GM23338 (cell line): ENCODE results near the gene BCKDHA. TPM values are rescaled to one million over a fixed set of nuclear protein-coding genes. Genes with fewer than 3 reads are reported as not detected.

Experiments used
- ATAC-seq: fragments of 200-7000 bp; cut with Tn5 transposase; 3 replicates; pipeline ENCODE4 v1.9.1; 2020
- DNase-seq: peaks from one replicate; pipeline ENCODE4 v3.0.0-alpha.2; 2015; ENCODE audit warnings: low spot score
- H2AFZ ChIP-seq: fragments of 200-600 bp; sonication (generic); 2 replicates; pipeline ENCODE4 v1.8.0; 2016; ENCODE audit warnings: antibody characterized with exemption, mild to moderate bottlenecking, moderate library complexity
- H3F3A ChIP-seq: fragments of 200-600 bp; sonication (generic); replicated peaks from 2 replicates; pipeline ENCODE4 v1.8.0; 2017; ENCODE audit warnings: antibody characterized with exemption, mixed run types, low read depth
- H3K27ac ChIP-seq: fragments of 200-600 bp; sonication (generic); 2 replicates; pipeline ENCODE4 v1.6.1; 2016; ENCODE audit warnings: low read depth
- H3K27me3 ChIP-seq: fragments of 200-600 bp; sonication (generic); 2 replicates; pipeline ENCODE4 v1.8.0; 2016; ENCODE audit warnings: mild to moderate bottlenecking, mixed run types, moderate library complexity; ENCODE audit not compliant: insufficient read depth
- H3K36me3 ChIP-seq: fragments of 200-600 bp; sonication (generic); 2 replicates; pipeline ENCODE4 v1.8.0; 2016; ENCODE audit warnings: mild to moderate bottlenecking; ENCODE audit not compliant: insufficient read depth
- H3K4me1 ChIP-seq: fragments of 200-600 bp; sonication (generic); 2 replicates; pipeline ENCODE4 v1.8.0; 2016; ENCODE audit warnings: mild to moderate bottlenecking, moderate library complexity; ENCODE audit not compliant: insufficient read depth
- H3K4me2 ChIP-seq: fragments of 200-600 bp; sonication (generic); 2 replicates; pipeline ENCODE4 v1.7.1; 2017; ENCODE audit warnings: mixed run types
- H3K4me3 ChIP-seq: fragments of 200-600 bp; sonication (generic); 2 replicates; pipeline ENCODE4 v1.6.1; 2016; ENCODE audit warnings: mixed run types
- H3K79me2 ChIP-seq: fragments of 200-600 bp; sonication (generic); replicated peaks from 2 replicates; pipeline ENCODE4 v1.8.0; 2017; ENCODE audit warnings: mild to moderate bottlenecking; ENCODE audit not compliant: insufficient read depth
- H3K9me2 ChIP-seq: fragments of 200-600 bp; sonication (generic); 2 replicates; pipeline ENCODE4 v1.8.0; 2017; ENCODE audit not compliant: insufficient read depth
- H4K20me1 ChIP-seq: fragments of 200-600 bp; sonication (generic); replicated peaks from 2 replicates; pipeline ENCODE4 v1.8.0; 2017; ENCODE audit warnings: mild to moderate bottlenecking; ENCODE audit not compliant: insufficient read depth
- H3K27ac Mint-ChIP-seq: 2 replicates; pipeline ENCODE4 v1.8.0; 2020; ENCODE audit warnings: inconsistent platforms, mild to moderate bottlenecking, moderate library complexity, mixed read lengths
- H3K27me3 Mint-ChIP-seq: 3 replicates; pipeline ENCODE4 v1.8.0; 2022; ENCODE audit warnings: low read depth, mild to moderate bottlenecking, moderate library complexity, mixed read lengths, inconsistent platforms; ENCODE audit not compliant: insufficient read depth, poor library complexity
- H3K36me3 Mint-ChIP-seq: 3 replicates; pipeline ENCODE4 v1.8.0; 2021; ENCODE audit warnings: low read depth, mild to moderate bottlenecking, inconsistent platforms, moderate library complexity, mixed read lengths
- H3K4me1 Mint-ChIP-seq: 3 replicates; pipeline ENCODE4 v1.8.0; 2020; ENCODE audit warnings: mild to moderate bottlenecking, inconsistent platforms, mixed read lengths
- H3K4me3 Mint-ChIP-seq: 3 replicates; pipeline ENCODE4 v1.8.0; 2021; ENCODE audit warnings: moderate library complexity, mild to moderate bottlenecking, inconsistent platforms, mixed read lengths
- H3K9me3 Mint-ChIP-seq: 3 replicates; pipeline ENCODE4 v1.8.0; 2020; ENCODE audit warnings: moderate library complexity, mild to moderate bottlenecking, inconsistent platforms, mixed read lengths
- CREB1 ChIP-seq: fragments of 250-450 bp; sonication (Bioruptor Pico); IDR thresholded peaks from 2 replicates; pipeline ENCODE4 v1.5.0; 2020; ENCODE audit warnings: low read depth, mild to moderate bottlenecking, moderate library complexity
- EZH2 ChIP-seq: fragments of 200-600 bp; sonication (generic); IDR thresholded peaks from one replicate; pipeline ENCODE4 v1.8.0; 2017; ENCODE audit warnings: antibody characterized with exemption, mild to moderate bottlenecking, low read depth; ENCODE audit not compliant: unreplicated experiment
- EZH2phosphoT487 ChIP-seq: fragments of 200-600 bp; sonication (generic); IDR thresholded peaks from one replicate; pipeline ENCODE4 v1.8.1; 2018; ENCODE audit warnings: antibody characterized with exemption; ENCODE audit not compliant: unreplicated experiment
- JUNB ChIP-seq: IDR thresholded peaks from one replicate; pipeline ENCODE4 v1.6.1; 2016; ENCODE audit warnings: antibody characterized with exemption; ENCODE audit not compliant: unreplicated experiment
- NANOG ChIP-seq: IDR thresholded peaks from 2 replicates; pipeline ENCODE4 v1.6.1; 2016; ENCODE audit warnings: antibody characterized with exemption, borderline replicate concordance
- POLR2AphosphoS5 ChIP-seq: IDR thresholded peaks from 2 replicates; pipeline ENCODE4 v1.6.1; 2016; ENCODE audit warnings: antibody characterized with exemption, low read depth
- STAT1 ChIP-seq: IDR thresholded peaks from one replicate; pipeline ENCODE4 v1.6.1; 2016; ENCODE audit warnings: antibody characterized with exemption; ENCODE audit not compliant: unreplicated experiment
- ZNF114 ChIP-seq: fragments of 250-450 bp; sonication (Bioruptor Pico); IDR thresholded peaks from 2 replicates; pipeline ENCODE4 v1.5.0; 2020; ENCODE audit warnings: mild to moderate bottlenecking, moderate library complexity
- ZNF331 ChIP-seq: fragments of 250-450 bp; sonication (Bioruptor Pico); IDR thresholded peaks from 2 replicates; pipeline ENCODE4 v1.5.0; 2020; ENCODE audit warnings: low read depth, mild to moderate bottlenecking, moderate library complexity
- polyA plus RNA-seq: library from polyadenylated mRNA; unstranded; fragments of >200 nt; fragmentation: Nextera tagmentation; extraction: Ambion mirVana; gene quantifications from 2 replicates; pipeline ENCODE4 v1.2.1, GENCODE V29; 2016
- total RNA-seq: library from RNA; depleted of rRNA; stranded (reverse); fragments of >200 nt; shearing (Covaris generic); gene quantifications from 2 replicates; pipeline ENCODE4 v1.2.3, GENCODE V29; 2014
- TF ChIP-seq, protein P1 (sequence below): IDR thresholded peaks from 2 replicates; pipeline ENCODE4 v1.6.1; 2016; ENCODE audit warnings: antibody characterized with exemption
- TF ChIP-seq, protein P2 (sequence below), 2 experiments: fragments of 200-600 bp in 1 of 2; sonication (generic) in 1 of 2; conservative IDR thresholded peaks; 2 replicates each; pipeline versions ENCODE4 v1.5.1 to v1.6.1; 2016 to 2017; ENCODE audit warnings: antibody characterized with exemption in 2 of 2, low read depth in 2 of 2, mild to moderate bottlenecking in 2 of 2, moderate library complexity in 1 of 2
- TF ChIP-seq, protein P3 (sequence below): fragments of 250-450 bp; sonication (Bioruptor Pico); IDR thresholded peaks from 2 replicates; pipeline ENCODE4 v1.5.0; 2020; ENCODE audit warnings: mild to moderate bottlenecking, moderate library complexity
- TF ChIP-seq, protein P4 (sequence below): IDR thresholded peaks from one replicate; pipeline ENCODE4 v1.6.1; 2018; ENCODE audit warnings: antibody characterized with exemption; ENCODE audit not compliant: unreplicated experiment

The BCKDHA gene
- total and polyA plus RNA-seq, 2 experiments from 2014 or later = 15.0 to 42.4 TPM

DNA sequence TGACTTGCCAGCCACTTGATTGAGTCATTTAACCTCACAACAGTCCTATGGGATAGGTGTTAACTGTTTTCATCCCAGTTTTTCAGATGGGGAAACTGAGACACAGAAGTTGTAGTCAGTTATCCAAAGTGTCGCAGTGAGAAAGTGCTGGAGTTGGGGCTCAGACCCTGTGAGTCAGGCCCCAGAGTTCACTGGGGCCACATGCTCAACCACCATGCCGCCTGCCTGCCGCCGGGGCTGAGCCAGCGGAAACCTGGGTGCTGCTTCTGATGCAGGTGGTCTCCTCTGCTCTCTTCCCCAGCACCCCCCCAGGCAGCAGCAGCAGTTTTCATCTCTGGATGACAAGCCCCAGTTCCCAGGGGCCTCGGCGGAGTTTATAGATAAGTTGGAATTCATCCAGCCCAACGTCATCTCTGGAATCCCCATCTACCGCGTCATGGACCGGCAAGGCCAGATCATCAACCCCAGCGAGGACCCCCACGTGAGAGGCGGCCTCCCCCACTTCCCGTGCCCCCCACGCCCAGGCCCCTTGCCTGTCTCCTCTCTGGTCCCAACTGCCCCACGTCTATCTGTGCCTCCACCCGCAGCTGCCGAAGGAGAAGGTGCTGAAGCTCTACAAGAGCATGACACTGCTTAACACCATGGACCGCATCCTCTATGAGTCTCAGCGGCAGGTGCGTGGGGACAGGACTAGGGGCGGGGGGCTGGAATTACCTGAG, 12.9 kb downstream of the BCKDHA start:
- DNase-seq (no peak), ATAC-seq (no peak)
- no peak overlapping the region for H3K4me3 ChIP-seq
- H3F3A ChIP-seq = peaks cover 7% of the 10 kb centered on the region; the same call in 1 of the 2 replicates
- H3K27ac ChIP-seq = no peak overlapping the region
- Mint-ChIP-seq H3K27me3 (peaks cover 9% of the 10 kb centered on the region), H3K27ac (peak overlapping the region; percentile 39; the same call in 1 of the 2 replicates), H3K9me3 (no peaks in the 10 kb centered on the region), H3K4me3 (no peak overlapping the region), H3K36me3 (peaks cover 3% of the 10 kb centered on the region; the same call in 2 of the 3 replicates), H3K4me1 (peaks cover 8% of the 10 kb centered on the region)
- H3K4me2 ChIP-seq = no peak overlapping the region
- H3K9me2 ChIP-seq = no peaks in the 10 kb centered on the region
- no peaks in the 10 kb centered on the region for H4K20me1 ChIP-seq
- H3K27me3 ChIP-seq = no peaks in the 10 kb centered on the region
- no peaks in the 10 kb centered on the region for H3K36me3 ChIP-seq
- no peaks in the 10 kb centered on the region for H3K79me2 ChIP-seq
- no peak overlapping the region for H2AFZ ChIP-seq
- H3K4me1 ChIP-seq = no peaks in the 10 kb centered on the region
- TF ChIP-seq, protein P1, sequence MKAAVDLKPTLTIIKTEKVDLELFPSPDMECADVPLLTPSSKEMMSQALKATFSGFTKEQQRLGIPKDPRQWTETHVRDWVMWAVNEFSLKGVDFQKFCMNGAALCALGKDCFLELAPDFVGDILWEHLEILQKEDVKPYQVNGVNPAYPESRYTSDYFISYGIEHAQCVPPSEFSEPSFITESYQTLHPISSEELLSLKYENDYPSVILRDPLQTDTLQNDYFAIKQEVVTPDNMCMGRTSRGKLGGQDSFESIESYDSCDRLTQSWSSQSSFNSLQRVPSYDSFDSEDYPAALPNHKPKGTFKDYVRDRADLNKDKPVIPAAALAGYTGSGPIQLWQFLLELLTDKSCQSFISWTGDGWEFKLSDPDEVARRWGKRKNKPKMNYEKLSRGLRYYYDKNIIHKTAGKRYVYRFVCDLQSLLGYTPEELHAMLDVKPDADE = no peak
- TF ChIP-seq POLR2AphosphoS5 (no peak), CREB1 (no peak), STAT1 (no peak), NANOG (no peak), EZH2 (no peak), EZH2phosphoT487 (no peak), ZNF331 (CRISPR knock-in tag) (no peak), JUNB (no peak), ZNF114 (CRISPR knock-in tag) (no peak)
- TF ChIP-seq, protein P2, sequence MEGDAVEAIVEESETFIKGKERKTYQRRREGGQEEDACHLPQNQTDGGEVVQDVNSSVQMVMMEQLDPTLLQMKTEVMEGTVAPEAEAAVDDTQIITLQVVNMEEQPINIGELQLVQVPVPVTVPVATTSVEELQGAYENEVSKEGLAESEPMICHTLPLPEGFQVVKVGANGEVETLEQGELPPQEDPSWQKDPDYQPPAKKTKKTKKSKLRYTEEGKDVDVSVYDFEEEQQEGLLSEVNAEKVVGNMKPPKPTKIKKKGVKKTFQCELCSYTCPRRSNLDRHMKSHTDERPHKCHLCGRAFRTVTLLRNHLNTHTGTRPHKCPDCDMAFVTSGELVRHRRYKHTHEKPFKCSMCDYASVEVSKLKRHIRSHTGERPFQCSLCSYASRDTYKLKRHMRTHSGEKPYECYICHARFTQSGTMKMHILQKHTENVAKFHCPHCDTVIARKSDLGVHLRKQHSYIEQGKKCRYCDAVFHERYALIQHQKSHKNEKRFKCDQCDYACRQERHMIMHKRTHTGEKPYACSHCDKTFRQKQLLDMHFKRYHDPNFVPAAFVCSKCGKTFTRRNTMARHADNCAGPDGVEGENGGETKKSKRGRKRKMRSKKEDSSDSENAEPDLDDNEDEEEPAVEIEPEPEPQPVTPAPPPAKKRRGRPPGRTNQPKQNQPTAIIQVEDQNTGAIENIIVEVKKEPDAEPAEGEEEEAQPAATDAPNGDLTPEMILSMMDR (conservative IDR thresholded peaks at IDR 0.05; ENCODE audit: low read depth in 2 of 2) = no peak
- TF ChIP-seq, protein P3, sequence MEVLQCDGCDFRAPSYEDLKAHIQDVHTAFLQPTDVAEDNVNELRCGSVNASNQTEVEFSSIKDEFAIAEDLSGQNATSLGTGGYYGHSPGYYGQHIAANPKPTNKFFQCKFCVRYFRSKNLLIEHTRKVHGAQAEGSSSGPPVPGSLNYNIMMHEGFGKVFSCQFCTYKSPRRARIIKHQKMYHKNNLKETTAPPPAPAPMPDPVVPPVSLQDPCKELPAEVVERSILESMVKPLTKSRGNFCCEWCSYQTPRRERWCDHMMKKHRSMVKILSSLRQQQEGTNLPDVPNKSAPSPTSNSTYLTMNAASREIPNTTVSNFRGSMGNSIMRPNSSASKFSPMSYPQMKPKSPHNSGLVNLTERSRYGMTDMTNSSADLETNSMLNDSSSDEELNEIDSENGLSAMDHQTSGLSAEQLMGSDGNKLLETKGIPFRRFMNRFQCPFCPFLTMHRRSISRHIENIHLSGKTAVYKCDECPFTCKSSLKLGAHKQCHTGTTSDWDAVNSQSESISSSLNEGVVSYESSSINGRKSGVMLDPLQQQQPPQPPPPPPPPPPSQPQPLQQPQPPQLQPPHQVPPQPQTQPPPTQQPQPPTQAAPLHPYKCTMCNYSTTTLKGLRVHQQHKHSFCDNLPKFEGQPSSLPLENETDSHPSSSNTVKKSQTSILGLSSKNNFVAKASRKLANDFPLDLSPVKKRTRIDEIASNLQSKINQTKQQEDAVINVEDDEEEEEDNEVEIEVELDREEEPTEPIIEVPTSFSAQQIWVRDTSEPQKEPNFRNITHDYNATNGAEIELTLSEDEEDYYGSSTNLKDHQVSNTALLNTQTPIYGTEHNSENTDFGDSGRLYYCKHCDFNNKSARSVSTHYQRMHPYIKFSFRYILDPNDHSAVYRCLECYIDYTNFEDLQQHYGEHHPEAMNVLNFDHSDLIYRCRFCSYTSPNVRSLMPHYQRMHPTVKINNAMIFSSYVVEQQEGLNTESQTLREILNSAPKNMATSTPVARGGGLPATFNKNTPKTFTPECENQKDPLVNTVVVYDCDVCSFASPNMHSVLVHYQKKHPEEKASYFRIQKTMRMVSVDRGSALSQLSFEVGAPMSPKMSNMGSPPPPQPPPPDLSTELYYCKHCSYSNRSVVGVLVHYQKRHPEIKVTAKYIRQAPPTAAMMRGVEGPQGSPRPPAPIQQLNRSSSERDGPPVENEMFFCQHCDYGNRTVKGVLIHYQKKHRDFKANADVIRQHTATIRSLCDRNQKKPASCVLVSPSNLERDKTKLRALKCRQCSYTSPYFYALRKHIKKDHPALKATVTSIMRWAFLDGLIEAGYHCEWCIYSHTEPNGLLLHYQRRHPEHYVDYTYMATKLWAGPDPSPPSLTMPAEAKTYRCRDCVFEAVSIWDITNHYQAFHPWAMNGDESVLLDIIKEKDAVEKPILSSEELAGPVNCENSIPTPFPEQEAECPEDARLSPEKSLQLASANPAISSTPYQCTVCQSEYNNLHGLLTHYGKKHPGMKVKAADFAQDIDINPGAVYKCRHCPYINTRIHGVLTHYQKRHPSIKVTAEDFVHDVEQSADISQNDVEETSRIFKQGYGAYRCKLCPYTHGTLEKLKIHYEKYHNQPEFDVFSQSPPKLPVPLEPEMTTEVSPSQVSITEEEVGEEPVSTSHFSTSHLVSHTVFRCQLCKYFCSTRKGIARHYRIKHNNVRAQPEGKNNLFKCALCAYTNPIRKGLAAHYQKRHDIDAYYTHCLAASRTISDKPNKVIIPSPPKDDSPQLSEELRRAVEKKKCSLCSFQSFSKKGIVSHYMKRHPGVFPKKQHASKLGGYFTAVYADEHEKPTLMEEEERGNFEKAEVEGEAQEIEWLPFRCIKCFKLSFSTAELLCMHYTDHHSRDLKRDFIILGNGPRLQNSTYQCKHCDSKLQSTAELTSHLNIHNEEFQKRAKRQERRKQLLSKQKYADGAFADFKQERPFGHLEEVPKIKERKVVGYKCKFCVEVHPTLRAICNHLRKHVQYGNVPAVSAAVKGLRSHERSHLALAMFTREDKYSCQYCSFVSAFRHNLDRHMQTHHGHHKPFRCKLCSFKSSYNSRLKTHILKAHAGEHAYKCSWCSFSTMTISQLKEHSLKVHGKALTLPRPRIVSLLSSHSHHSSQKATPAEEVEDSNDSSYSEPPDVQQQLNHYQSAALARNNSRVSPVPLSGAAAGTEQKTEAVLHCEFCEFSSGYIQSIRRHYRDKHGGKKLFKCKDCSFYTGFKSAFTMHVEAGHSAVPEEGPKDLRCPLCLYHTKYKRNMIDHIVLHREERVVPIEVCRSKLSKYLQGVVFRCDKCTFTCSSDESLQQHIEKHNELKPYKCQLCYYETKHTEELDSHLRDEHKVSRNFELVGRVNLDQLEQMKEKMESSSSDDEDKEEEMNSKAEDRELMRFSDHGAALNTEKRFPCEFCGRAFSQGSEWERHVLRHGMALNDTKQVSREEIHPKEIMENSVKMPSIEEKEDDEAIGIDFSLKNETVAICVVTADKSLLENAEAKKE = no peak
- TF ChIP-seq, protein P4, sequence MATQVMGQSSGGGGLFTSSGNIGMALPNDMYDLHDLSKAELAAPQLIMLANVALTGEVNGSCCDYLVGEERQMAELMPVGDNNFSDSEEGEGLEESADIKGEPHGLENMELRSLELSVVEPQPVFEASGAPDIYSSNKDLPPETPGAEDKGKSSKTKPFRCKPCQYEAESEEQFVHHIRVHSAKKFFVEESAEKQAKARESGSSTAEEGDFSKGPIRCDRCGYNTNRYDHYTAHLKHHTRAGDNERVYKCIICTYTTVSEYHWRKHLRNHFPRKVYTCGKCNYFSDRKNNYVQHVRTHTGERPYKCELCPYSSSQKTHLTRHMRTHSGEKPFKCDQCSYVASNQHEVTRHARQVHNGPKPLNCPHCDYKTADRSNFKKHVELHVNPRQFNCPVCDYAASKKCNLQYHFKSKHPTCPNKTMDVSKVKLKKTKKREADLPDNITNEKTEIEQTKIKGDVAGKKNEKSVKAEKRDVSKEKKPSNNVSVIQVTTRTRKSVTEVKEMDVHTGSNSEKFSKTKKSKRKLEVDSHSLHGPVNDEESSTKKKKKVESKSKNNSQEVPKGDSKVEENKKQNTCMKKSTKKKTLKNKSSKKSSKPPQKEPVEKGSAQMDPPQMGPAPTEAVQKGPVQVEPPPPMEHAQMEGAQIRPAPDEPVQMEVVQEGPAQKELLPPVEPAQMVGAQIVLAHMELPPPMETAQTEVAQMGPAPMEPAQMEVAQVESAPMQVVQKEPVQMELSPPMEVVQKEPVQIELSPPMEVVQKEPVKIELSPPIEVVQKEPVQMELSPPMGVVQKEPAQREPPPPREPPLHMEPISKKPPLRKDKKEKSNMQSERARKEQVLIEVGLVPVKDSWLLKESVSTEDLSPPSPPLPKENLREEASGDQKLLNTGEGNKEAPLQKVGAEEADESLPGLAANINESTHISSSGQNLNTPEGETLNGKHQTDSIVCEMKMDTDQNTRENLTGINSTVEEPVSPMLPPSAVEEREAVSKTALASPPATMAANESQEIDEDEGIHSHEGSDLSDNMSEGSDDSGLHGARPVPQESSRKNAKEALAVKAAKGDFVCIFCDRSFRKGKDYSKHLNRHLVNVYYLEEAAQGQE = no peak
